ENCODE results near the gene MMP17.

DNA sequence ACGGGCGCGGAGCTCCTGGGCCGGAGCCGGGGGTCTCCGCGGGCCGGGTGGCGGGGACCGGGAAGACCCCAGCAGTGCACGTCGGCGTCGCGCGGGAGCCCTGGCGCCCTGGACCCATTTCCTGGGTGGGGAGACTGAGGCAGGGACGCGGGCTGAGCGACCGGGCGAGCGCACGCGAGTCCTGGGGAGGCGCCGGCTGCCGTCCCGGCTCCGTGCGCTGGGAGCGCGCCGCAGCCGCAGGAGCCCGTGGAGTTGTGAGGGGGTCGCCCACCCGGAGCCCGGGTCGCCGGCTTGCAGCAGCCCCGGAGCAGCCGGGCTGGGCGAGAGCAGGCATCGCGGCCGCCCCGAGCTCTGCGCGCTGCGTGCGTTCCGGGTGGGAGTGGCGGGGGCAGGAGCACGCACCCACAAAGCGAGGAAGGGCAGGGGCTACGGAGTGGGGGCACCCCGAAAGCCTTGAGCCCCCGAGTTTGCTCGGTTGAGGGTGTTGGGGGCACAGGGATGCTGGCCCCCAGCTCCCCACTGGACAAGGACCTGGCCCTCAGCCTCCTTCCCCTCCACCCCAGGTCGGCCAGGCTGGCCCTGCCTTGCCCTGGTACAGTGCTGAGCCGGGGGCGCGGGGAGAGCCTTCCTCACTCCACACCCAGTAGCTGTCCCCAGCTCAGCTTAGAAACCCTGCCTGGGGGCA lies 620 bp downstream of the MMP17 start:
- TF ChIP-seq PAX5 (IDR thresholded peaks at IDR 0.05; ENCODE audit: insufficient read depth, low read length, severe bottlenecking) (no peak), POLR2AphosphoS5 (IDR thresholded peaks at IDR 0.05; ENCODE audit: low read depth, low read length) (no peak), POLR2A (IDR thresholded peaks at IDR 0.05; ENCODE audit: low read depth, low read length) (no peak), TAF1 (IDR thresholded peaks at IDR 0.05; ENCODE audit: low read depth, low read length) (no peak)

Measured in GM12891 (cell line).